Thoracic aorta endothelial cell (primary cell): ENCODE results near the gene CTNND1. TPM values are rescaled to one million over a fixed set of nuclear protein-coding genes. Genes with fewer than 3 reads are reported as not detected.

ENCODE experiments used
- small RNA-seq: library from RNA; depleted of rRNA; stranded (forward); fragments of <200 nt; gene quantifications from one replicate; pipeline ENCODE3, GENCODE V24; 2012
- total RNA-seq: library from RNA; depleted of rRNA; stranded (reverse); fragments of >200 nt; gene quantifications from 2 replicates; pipeline ENCODE4 v1.2.3, GENCODE V29; 2012

The CTNND1 gene, protein sequence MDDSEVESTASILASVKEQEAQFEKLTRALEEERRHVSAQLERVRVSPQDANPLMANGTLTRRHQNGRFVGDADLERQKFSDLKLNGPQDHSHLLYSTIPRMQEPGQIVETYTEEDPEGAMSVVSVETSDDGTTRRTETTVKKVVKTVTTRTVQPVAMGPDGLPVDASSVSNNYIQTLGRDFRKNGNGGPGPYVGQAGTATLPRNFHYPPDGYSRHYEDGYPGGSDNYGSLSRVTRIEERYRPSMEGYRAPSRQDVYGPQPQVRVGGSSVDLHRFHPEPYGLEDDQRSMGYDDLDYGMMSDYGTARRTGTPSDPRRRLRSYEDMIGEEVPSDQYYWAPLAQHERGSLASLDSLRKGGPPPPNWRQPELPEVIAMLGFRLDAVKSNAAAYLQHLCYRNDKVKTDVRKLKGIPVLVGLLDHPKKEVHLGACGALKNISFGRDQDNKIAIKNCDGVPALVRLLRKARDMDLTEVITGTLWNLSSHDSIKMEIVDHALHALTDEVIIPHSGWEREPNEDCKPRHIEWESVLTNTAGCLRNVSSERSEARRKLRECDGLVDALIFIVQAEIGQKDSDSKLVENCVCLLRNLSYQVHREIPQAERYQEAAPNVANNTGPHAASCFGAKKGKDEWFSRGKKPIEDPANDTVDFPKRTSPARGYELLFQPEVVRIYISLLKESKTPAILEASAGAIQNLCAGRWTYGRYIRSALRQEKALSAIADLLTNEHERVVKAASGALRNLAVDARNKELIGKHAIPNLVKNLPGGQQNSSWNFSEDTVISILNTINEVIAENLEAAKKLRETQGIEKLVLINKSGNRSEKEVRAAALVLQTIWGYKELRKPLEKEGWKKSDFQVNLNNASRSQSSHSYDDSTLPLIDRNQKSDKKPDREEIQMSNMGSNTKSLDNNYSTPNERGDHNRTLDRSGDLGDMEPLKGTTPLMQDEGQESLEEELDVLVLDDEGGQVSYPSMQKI
- total RNA-seq: 262 and 292 TPM in 2 replicates

GRCh38 chr11:57761301-57762234 is at the start of gene CTNND1:
TSS of gene CTNND1 (plus strand) at chr11:57761802. CDS start at chr11:57791479, 29,677 bp downstream.

DNA sequence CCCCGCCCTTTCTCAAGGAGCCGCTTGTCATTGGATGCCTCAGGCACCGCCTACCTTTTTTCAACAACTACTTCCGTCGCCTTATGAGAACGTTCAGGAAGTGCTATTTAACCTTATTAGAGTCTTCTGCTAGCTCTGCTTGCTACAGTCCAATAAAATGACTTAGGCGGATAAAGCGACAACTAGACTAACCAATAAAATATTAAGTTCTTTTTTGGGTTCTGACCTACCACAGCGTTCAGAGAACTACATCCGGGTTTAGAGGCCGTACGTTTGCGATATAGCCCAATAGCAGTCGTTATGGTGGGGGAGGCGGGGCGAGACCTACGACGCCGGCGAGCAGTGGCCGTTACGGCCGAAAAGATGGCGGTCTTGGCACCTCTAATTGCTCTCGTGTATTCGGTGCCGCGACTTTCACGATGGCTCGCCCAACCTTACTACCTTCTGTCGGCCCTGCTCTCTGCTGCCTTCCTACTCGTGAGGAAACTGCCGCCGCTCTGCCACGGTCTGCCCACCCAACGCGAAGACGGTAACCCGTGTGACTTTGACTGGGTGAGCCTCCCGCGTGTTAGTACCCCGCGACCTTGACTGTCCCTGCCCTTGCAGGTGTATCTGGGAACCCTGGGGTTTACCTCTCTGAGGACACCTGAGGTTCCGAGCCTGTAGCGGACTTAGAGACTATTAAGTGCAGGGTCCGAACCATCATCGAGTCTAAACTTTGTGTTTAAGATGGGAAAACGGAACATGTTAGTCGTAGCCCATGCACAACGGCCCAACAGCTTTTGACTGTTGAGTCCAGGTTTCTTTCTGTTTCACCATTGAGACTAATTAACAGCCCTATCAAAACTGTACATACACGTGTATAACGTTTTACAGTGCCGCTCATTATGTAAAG is 49.1 kb upstream of the CTNND1 start, which contains the start of gene TMX2:
Gene TMX2 (plus strand): TSS at position 338 of the 895 bp plus-strand sequence. CDS start 26 bp downstream, at position 364.

DNA sequence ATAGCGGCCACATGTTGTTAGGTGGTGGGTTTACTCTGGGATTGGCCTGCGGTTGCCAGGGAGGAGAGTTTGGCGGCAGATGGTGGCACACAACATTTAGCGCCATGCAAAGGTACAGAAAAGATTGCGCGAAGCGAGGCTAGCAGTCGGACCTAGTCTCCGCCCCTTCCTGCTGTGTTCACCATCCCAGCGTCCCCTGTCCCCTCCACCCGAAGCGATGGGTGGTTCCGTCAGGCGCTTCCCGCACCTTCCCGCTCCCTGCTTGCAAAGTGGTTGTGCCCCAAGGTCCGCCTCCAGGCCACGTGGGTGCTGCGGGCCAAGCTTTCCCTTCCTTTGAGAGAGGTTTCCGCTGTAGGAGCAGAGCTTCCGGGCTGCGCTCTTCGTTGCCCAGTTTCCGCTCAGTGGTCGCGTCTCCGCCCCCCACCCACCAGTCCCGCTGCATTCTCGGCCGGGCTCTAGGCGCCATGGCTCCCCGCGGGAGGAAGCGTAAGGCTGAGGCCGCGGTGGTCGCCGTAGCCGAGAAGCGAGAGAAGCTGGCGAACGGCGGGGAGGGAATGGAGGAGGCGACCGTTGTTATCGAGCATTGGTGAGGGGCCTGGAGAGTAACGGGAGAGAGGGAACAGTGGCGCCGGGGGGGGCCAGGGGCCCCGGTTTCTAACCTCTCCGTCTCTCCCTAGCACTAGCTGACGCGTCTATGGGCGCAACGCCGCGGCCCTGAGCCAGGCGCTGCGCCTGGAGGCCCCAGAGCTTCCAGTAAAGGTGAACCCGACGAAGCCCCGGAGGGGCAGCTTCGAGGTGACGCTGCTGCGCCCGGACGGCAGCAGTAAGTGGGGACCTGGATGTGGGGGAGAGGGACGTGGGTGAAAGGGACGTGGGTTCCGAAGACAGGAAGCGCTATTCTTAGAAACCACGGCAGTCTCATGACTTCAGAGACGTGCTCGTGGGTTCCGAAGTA is 20.2 kb upstream of the CTNND1 start, which contains the start of gene SELENOH:
Gene SELENOH (plus strand): TSS at position 360 of the 955 bp plus-strand sequence. CDS start 105 bp downstream, at position 465.

GRCh38 chr11:57751676-57752253 is 9.8 kb upstream of the CTNND1 start, which contains the start of gene BTBD18:
TSS of gene BTBD18 (minus strand) at chr11:57751819. CDS start at chr11:57751188, 631 bp downstream.

Small RNAs within 50 kb of the gene (small RNA-seq; reads per million reads assigned to genes)
- gene AP001931.1 (not detected), gene TMX2-CTNND1 (not detected)

Other genes with a start within 250 kb of the CTNND1 start
- 10.4 and 15.4 TPM in 2 replicates for gene SLC43A1, start 246.1 kb upstream of the CTNND1 start, total RNA-seq
- gene TIMM10, start 231.0 kb upstream of the CTNND1 start, total RNA-seq: 48.7 and 66.3 TPM in 2 replicates
- gene SMTNL1, start 224.2 kb upstream of the CTNND1 start, total RNA-seq: not detected in 2 replicates
- gene UBE2L6, start 194.1 kb upstream of the CTNND1 start, total RNA-seq: 15.6 and 18.7 TPM in 2 replicates
- 0.14 TPM in 1 of 2 replicates, not detected in the other for gene SERPING1, start 164.1 kb upstream of the CTNND1 start, total RNA-seq
- gene YPEL4, start 111.9 kb upstream of the CTNND1 start, total RNA-seq: under 0.01 and 0.07 TPM in 2 replicates
- gene CLP1, start 104.0 kb upstream of the CTNND1 start, total RNA-seq: 20.5 and 21.8 TPM in 2 replicates
- gene ZDHHC5, start 93.7 kb upstream of the CTNND1 start, total RNA-seq: 54.8 and 62.4 TPM in 2 replicates
- 19.0 and 22.3 TPM in 2 replicates for gene MED19, start 49.6 kb upstream of the CTNND1 start, total RNA-seq
- 71.3 and 75.1 TPM in 2 replicates for gene TMX2, start 49.2 kb upstream of the CTNND1 start, total RNA-seq
- 83.4 and 86.7 TPM in 2 replicates for gene SELENOH, start 20.3 kb upstream of the CTNND1 start, total RNA-seq
- gene BTBD18, start 10.0 kb upstream of the CTNND1 start, total RNA-seq: not detected in 2 replicates